HCEC 1CT (cell line): ENCODE data around the gene HTR3A.
A peak's percentile ranks its signal among the peaks of the same experiment; 100 is the strongest.
"Not testable (repeated sequence)": the region's sequence is repeated elsewhere in the genome, so short reads cannot be mapped to it uniquely, and the experiment has no call there.

Experiments used
- DNase-seq: peaks from one replicate; pipeline ENCODE4 v3.0.0-alpha.2; 2017

HTR3A gene

DNA sequence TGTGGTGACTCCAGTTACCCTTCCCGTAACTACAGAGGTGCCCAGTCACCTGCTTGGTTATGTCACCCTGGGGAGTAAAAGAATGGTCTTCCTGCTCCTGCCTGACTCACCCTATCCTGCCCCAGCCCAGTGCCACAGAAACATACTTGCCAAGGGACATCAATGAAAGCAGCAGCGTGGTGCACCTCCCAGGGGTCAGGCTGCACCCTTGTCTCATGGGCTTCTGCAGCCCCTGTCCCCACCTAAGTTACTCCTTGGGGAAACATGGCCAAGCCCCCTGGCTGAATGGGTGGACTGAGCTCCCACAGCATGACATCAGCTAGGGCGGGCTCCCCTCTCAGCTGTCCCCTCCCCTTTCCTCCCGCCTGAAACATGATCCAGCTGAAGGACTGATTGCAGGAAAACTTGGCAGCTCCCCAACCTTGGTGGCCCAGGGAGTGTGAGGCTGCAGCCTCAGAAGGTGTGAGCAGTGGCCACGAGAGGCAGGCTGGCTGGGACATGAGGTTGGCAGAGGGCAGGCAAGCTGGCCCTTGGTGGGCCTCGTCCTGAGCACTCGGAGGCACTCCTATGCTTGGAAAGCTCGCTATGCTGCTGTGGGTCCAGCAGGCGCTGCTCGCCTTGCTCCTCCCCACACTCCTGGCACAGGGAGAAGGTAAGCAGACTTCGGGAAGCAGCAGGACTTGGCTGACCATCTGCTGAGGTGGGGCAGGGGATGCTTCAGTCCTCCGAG lies at the start of gene HTR3A:
HTR3A (plus strand) TSS at position 368 of the 730 bp plus-strand sequence; CDS start at position 586, 218 bp downstream.
- DNase-seq: no peak

DNA sequence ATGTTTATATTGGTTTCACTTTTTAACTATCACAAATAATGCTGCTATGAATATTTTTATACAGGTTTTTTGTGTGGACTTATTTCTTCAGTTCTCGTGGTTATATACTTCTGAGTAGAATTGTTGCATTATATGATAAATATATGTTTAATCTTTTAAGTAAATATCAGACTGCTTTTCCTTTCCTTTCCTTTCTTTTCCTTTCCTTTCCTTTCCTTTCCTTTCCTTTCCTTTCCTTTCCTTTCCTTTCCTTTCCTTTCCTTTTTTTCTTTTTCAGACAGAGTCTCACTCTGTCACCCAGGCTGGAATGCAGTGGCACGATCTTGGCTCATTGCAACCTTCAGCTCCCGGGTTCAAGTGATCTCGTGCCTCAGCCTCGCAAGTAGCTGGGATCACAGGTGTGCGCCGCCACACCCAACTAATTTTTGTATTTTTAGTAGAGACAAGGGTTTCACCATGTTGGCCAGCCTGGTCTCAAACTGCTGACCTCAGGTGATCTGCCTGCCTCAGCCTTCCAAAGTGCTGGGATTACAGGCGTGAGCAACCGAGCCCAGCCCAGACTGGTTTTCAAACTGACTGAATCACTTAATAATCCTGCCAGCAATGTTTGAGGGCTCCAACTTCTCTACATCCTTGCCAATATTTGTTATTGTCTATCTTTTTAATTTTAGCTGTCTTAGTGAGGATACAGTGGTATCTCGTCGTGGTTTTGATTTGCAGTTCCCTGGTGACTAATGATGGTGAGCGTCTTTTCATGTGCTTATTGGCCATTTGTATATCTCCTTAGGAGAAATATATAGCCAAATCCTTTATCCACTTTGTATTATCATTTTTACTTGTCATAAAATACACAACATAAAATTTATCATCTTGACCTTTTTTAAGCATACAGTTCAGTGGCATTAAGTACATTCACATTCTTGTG lies 48.4 kb upstream of the HTR3A start:
- peak; percentile 2 for DNase-seq

GRCh38 chr11:113928311-113928710 lies 46.6 kb upstream of the HTR3A start:
- DNase-seq: no peak

DNA sequence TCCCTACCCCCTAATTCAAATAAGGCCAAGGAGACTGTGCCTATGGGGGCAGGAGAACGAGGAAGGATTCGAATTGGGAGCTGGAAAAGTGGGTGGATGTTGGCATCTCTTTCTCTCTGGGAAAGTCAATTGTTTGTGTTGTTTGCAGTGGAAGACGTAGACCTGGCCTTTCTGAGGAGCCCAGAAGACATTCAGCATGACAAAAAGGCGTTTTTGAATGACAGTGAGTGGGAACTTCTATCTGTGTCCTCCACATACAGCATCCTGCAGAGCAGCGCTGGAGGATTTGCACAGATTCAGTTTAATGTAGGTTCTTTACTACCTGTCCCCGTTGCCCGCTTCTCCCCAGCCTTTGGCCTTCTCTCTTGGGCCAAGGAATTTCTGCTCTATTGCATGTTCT lies 42.1 kb upstream of the HTR3A start:
- DNase-seq: no peak

- DNase-seq: not testable (repeated sequence)
These were observed 40.7 kb upstream of the HTR3A start for GRCh38 chr11:113934193-113934592.

DNA sequence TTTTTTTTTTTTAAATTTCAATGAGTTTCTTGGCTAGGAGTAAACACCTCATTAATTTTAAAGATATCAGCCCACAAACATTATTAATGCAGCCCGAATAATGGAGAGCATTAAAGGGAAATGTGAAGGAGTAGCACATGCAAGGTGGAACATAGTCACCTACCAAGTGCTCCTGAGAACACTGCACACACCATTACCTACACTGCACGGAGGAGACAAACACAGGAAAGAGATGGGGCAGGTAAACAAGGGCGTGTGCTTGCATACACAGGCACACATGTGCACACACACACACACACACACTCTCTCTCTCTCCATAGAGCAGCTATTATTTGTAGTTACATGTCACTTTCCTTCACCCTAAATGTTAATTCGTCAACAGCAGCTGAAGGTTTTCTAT lies 40.1 kb upstream of the HTR3A start:
- no peak for DNase-seq

DNA sequence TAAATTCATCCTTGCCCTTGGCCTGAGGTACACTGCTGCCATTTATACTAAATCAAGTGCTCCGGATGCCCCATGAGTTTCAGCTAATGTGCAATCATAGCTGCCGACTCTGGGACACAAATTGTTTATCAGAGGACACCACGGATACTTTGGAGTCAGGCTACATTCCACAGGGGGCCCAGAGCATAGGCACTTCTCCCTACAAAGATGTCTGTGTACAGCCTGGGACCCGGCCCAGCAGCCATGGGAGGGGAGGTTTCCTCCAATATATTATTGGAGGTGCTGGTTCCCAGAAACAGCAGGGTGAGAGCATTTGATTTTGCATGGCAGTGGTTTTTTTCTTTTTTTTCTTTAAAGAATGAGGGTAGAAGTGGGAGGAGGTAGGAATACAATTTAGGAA lies 39.0 kb upstream of the HTR3A start:
- DNase-seq: no peak

GRCh38 chr11:113937918-113938317 lies 37.0 kb upstream of the HTR3A start:
- no peak for DNase-seq

DNA sequence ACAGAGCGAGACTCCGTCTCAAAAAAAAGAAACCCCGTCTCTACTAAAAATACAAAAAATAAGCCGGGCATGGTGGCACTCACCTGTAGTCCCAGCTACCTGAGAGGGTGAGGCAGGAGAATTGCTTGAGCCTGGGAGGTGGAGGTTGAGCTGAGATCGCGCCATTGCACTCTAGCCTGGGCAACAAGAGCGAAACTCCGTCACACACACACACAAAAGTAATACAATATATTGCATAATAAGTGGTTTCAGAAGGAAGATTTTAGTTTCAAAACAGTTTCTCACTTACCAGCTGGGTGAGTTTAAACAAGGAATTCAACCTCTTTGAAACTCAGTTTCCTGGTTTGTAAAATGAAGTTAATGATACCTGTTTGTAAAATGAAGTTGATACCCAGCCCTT lies 32.7 kb upstream of the HTR3A start:
- DNase-seq: no peak

DNA sequence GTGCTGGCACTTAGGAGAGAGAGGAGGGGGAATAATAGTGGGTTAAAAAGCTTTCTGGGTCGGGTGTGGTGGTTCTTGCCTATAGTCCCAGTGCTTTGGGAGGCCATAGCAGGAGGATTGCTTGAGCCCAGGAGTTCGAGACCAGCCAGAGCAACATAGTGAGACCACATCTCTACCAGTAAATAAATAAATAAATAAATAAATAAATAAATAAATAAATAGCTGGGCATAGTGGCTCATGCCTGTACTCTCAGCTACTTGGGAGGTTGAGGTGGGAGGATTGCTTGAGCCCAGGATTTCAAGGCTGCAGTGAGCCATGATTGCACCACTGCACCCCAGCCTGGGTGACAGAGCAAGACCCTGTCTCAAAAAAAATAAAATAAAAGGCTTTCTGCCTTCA lies 28.7 kb upstream of the HTR3A start:
- not testable (repeated sequence) for DNase-seq

DNA sequence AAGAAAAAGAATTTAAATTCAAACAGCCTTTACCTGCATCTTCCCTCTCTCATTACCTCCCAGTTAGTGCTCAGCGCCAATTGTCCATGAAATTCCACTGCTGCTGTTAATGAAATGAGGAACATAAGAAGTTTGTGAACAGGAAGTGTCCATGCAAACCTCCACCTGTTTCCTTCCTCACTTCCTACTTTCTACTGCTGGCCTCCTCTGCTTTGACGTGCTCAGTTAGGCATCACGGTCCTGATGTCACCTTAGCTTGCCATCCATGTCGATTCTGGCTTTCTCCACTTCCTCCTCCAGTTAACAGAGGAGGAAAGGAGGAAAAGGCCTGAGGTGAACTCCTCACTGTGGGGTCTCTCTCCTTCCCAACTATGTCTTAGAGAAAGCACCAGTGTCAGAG lies 26.9 kb upstream of the HTR3A start:
- DNase-seq: no peak

DNA sequence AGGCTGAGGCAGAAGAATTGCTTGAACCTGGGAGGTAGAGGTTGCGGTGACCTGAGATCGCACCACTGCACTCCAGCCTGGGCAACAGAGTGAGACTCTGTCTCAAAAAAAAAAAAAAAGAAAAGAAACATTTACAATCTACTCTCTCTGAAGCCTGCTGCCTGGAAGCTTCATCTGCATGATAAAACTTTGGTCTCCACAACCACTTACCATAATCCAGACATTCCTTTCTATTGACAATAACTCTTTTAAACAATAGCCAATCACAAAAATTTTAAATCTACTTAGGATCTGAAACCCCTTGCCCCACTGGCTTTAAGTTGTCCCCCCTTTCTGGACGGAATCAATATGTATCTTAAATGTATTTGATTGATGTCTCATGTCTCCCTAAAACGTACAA lies 25.0 kb upstream of the HTR3A start:
- DNase-seq: no peak

- no peak for DNase-seq
These were observed 23.4 kb upstream of the HTR3A start for GRCh38 chr11:113951537-113951936.

DNA sequence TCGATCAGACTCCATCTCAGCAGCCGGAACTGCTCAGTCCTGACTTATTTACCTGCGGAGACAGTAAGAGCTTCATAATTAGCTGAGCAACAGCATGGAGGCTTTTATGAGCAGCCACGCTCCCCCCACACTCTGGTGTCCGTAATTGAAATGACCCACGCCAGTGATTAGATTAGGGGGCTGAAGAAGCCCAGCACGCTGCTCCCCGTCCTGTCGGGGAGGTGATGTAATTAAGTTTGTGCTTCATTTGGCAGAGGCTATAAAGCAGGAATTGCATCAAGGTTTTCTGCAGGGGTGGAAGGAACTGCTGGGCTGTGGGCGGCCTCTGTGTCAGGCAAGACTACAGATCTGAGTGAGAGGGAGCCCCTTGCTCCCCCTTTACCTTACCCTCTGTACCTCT lies 22.8 kb upstream of the HTR3A start:
- DNase-seq: no peak

- no peak for DNase-seq
These were observed 22.3 kb upstream of the HTR3A start for GRCh38 chr11:113952588-113952987.

DNA sequence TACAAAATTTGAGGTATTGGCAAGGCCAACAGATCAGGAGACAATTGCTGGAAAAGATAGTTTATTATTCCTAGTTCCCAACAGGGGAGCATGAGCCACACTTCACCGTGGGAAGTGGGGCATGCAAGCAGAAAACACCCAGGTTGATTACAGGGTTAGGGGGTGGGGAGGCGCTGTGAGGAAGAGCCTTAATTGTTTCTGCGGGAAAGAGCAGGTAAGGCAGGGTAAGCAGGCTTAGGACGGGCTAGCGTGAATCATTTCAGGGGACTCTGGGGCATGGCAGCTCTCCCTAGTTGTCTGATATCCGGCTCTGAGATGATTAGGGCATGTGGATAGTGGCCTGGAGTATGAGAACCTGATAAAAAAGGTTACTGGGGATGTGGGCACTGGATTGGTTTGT lies 20.7 kb upstream of the HTR3A start:
- no peak for DNase-seq

DNA sequence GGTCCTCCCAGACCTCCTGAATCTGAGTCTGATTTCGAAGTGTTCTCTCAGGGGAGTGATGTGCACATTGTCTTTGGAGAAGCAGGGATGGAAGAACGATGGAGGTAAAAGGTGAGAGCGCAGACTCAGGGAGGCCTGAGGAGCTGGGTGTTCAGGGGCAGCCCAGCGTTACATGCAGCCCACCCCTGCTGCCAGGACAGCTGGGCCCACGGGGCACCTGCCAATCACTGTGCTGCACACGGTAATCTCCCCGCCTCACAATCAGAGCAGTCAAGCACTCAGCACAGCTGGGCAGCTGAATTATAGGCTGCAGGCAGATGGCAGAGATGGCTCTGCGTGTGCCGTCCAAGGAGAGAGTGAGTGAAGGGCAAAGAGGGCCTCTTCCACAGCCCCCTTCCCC lies 17.9 kb upstream of the HTR3A start:
- DNase-seq: no peak

DNA sequence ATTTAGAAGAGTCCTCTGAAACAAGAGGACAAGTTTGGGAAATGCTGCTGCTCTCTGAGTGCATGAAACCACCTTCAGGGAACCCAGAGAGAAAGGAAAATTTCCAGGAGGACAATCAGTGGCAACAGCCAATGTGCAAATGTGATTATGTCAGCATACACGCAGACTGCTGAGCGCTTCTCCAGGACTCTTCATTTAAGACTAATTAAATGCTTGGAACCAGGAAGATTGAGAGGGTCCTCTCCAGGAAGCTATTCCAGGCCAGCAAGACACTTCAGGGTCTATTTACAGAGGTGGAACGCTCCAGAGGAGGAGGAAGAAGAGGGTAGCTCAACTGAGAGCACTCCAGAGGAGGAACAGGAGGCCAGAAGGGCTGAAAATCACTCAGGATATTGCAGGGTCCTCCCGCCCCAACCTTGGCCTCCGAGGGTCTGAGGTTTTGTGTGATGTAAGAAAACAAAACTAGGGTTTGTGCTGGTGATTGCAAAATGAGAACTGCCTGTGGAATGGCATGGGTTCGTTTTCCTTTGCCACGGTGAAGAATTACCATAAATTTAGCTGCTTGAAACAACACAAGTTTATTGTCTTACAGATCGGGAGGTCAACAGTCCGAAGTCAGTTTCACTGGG lies 14.1 kb upstream of the HTR3A start:
- DNase-seq: no peak

DNA sequence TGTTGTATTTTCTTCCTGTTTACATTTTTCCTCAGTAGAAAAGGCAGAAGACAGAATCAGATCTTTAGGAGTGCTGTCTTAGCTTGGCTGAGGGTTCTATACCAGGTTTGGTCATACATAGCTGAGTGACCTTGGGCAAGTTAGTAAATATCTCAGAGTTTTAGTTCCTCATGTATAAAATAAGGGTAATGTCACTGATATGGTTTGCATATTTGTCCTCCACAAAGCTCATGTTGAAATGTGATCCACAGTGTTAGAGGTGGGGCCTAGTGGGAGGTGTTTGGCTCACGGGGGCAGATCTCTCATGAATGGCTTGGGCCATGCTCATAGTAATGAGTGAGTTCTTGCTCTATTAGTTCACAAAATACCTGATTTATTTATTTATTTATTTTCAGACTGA lies 7.5 kb upstream of the HTR3A start:
- DNase-seq: no peak

DNA sequence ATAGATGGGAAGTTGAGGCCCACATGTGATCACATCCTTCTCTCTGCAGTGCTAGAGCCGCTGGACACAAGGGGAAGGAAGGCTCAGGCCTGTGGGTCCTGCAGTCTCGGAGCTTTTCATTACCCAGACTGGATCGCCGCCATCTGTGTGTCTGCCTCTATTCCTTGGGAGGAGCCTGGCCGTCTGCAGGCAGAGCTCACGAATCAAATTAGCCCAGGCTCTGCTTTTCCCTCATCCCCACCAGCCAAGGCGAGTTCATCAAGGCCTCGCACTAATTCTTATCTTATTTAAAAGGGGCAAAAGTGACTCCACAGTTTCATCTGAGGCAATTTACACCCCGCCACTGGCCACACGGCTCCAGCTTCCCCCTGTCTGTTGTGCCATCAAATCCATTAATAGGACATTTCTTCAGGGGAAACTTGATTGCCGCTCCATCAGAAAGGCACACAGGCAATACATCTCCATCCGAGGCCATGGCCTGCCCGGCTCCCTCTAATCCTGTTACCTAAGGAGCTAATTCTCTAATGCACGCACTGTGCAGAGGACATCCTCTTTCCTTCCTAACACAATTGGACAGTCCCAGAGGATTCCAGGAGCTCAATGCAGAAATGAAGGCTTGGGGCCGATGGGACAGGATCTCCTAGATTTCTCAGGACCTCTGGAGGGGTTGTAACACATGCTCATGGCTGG lies 3.3 kb upstream of the HTR3A start:
- DNase-seq: no peak

- DNase-seq: no peak
These were observed 2.2 kb downstream of the HTR3A start for GRCh38 chr11:113977071-113977490.

GRCh38 chr11:113977701-113978100 lies 2.8 kb downstream of the HTR3A start:
- no peak for DNase-seq

DNA sequence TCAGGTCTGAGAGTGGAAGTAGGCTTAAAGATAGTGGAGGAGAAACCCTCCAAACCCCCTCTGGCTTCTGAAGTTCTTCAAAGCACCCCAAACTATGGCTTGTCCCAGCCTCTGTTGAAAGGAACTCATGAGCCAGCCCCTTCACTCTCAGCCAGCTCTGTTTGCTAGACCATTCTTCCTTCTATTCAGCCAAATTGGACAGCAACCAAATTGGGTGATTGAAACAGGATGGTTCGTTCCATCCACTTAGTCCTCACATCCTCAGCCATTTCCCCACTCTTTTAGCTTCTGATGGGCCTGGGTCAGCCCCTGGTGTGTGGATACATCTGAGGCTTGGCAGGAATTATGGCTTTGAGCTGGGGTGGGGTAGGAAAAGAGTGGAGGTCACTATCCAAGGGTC lies 4.5 kb downstream of the HTR3A start:
- no peak for DNase-seq
